CD4-positive, alpha-beta T cell (primary cell): ENCODE data around the gene APOO. TPM values are rescaled to one million over a fixed set of nuclear protein-coding genes. Genes with fewer than 3 reads are reported as not detected.

Experiments
- ATAC-seq: fragments of 200-7000 bp; cut with Tn5 transposase; one replicate; pipeline ENCODE4 v1.10.0; 2022; ENCODE audit warnings: mild to moderate bottlenecking; ENCODE audit not compliant: poor library complexity
- CTCF ChIA-PET: fragments of 350-600 bp; sonication (Branson Sonifier 250); formaldehyde crosslinking; loops from one replicate; lab custom pipeline; 2021; ENCODE audit warnings: antibody characterized with exemption, inconsistent platforms; lab: Charles Lee
- POLR2A ChIA-PET: fragments of 350-600 bp; sonication (Branson Sonifier 250); formaldehyde crosslinking; loops from one replicate; lab custom pipeline; 2021; ENCODE audit warnings: antibody characterized with exemption, inconsistent platforms; lab: Charles Lee
- DNase-seq, 14 experiments: peaks; one replicate each; pipeline ENCODE4 v3.0.0-alpha.2; 2013 to 2020; ENCODE audit warnings: mixed read lengths in 2 of 14
- H3K27ac ChIP-seq, 2 donors: one replicate each; pipeline versions ENCODE4 v1.5.1 to v1.7.0; 2013; ENCODE audit warnings: low read length in 2 of 2, low read depth in 1 of 2, mild to moderate bottlenecking in 1 of 2
- H3K27me3 ChIP-seq, 2 experiments: 1 replicate in 1 of 2; 2 replicates in 1 of 2; pipeline versions ENCODE4 v1.6.1 to v1.7.0; 2013; ENCODE audit warnings: low read length in 2 of 2, control low read depth in 1 of 2, mild to moderate bottlenecking in 1 of 2, moderate library complexity in 1 of 2; ENCODE audit not compliant: insufficient read depth in 2 of 2, control insufficient read depth in 1 of 2
- H3K36me3 ChIP-seq: one replicate; pipeline ENCODE4 v1.6.1; 2013; ENCODE audit warnings: low read length, control low read depth; ENCODE audit not compliant: insufficient read depth
- H3K4me1 ChIP-seq: one replicate; pipeline ENCODE4 v1.6.1; 2013; ENCODE audit warnings: low read length, control low read depth; ENCODE audit not compliant: insufficient read depth
- H3K4me3 ChIP-seq: one replicate; pipeline ENCODE4 v1.5.1; 2013; ENCODE audit warnings: mild to moderate bottlenecking, low read length, moderate library complexity
- H3K9me3 ChIP-seq, 2 experiments: 1 replicate in 1 of 2; 2 replicates in 1 of 2; pipeline versions ENCODE4 v1.6.1 to v1.7.0; 2013; ENCODE audit warnings: low read length in 2 of 2, mild to moderate bottlenecking in 2 of 2, control low read depth in 1 of 2, moderate library complexity in 1 of 2; ENCODE audit not compliant: control insufficient read depth in 1 of 2, insufficient read depth in 1 of 2
- H3K27ac Mint-ChIP-seq: one replicate; pipeline ENCODE4 v1.8.0; 2020; ENCODE audit warnings: mixed read lengths
- H3K27me3 Mint-ChIP-seq: one replicate; pipeline ENCODE4 v1.8.0; 2021; ENCODE audit warnings: mixed read lengths
- H3K36me3 Mint-ChIP-seq: one replicate; pipeline ENCODE4 v1.8.0; 2021; ENCODE audit warnings: low read depth, mixed read lengths
- H3K4me1 Mint-ChIP-seq: one replicate; pipeline ENCODE4 v1.8.0; 2021; ENCODE audit warnings: low read depth, mixed read lengths
- H3K4me3 Mint-ChIP-seq: one replicate; pipeline ENCODE4 v1.8.0; 2020; ENCODE audit warnings: mild to moderate bottlenecking, mixed read lengths
- H3K9me3 Mint-ChIP-seq: one replicate; pipeline ENCODE4 v1.8.0; 2020; ENCODE audit warnings: mixed read lengths
- CTCF ChIP-seq: fragments of 200-600 bp; IDR thresholded peaks from one replicate; pipeline ENCODE4 v1.8.0; 2022; ENCODE audit warnings: antibody characterized with exemption, mild to moderate bottlenecking
- intact Hi-C, 2 experiments: fragments of 100-400 bp; cut with DNase I in 1 of 2; cut with micrococcal nuclease in 1 of 2; formaldehyde crosslinking; loops; one replicate each; pipeline versions ENCODE4 v1.15.1 to v1.9.0; 2023 to 2025; cut with DNase I, micrococcal nuclease
- total RNA-seq, 174 experiments: library from RNA in 2 of 174; stranded (reverse) in 2 of 174; gene quantifications; one replicate each; pipeline ENCODE4 v1.2.3 and lab custom pipeline; 2021 to 2026

Gene APOO
- total RNA-seq, 2 experiments from 2014 or later, result 3.3 to 4.9 TPM

GRCh38 chrX:23937100-23937499 lies 29.4 kb upstream of the APOO start:
- Histone ChIP-seq H3K27ac (no peak overlapping the region), H3K4me3 (no peak overlapping the region), H3K4me1 (peaks cover 3% of the 10 kb centered on the region), H3K9me3 (no peaks in the 10 kb centered on the region), H3K36me3 (no peaks in the 10 kb centered on the region), H3K27me3 (no peaks in the 10 kb centered on the region)
- ChIA-PET POLR2A (no interaction called here), CTCF (no interaction called here)
- intact Hi-C loops, result no loop called here
- Mint-ChIP-seq H3K36me3 (no peaks in the 10 kb centered on the region), H3K4me3 (no peak overlapping the region), H3K9me3 (no peaks in the 10 kb centered on the region), H3K4me1 (peaks cover 3% of the 10 kb centered on the region), H3K27ac (no peak overlapping the region), H3K27me3 (no peaks in the 10 kb centered on the region)
- DNase-seq (no peak), ATAC-seq (no peak)
- TF ChIP-seq CTCF, result no peak

DNA sequence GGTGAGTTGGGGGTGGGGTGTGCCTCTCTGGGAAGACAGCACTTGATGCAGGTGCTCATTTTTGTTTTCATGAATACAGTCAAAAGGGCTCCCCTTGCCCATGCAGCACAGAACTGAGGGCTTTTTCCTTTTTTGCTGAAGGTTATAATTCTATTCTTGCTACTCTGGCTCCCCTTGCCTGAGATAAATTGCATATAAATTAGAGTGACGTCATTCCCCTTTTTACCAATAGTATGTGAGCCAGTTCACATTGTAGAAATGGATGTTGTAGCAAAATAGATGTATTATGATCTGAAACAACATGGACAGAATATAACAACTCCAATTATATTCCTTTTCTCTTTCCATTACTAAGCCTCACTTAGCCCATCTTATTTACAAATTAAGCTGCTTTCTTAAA lies 28.4 kb upstream of the APOO start:
- Mint-ChIP-seq H3K36me3 (no peaks in the 10 kb centered on the region), H3K27ac (no peak overlapping the region), H3K4me3 (no peak overlapping the region), H3K9me3 (no peaks in the 10 kb centered on the region), H3K27me3 (no peaks in the 10 kb centered on the region), H3K4me1 (peaks cover 12% of the 10 kb centered on the region)
- Histone ChIP-seq H3K9me3 (no peaks in the 10 kb centered on the region), H3K4me1 (peaks cover 3% of the 10 kb centered on the region), H3K27ac (no peak overlapping the region), H3K36me3 (no peaks in the 10 kb centered on the region), H3K4me3 (no peak overlapping the region), H3K27me3 (no peaks in the 10 kb centered on the region)
- ATAC-seq (no peak), DNase-seq (no peak)
- intact Hi-C loops, result no loop called here
- ChIA-PET CTCF (no interaction called here), POLR2A (no interaction called here)
- TF ChIP-seq CTCF, result no peak

- Histone ChIP-seq H3K27ac (no peak overlapping the region), H3K4me3 (no peak overlapping the region), H3K27me3 (no peaks in the 10 kb centered on the region), H3K36me3 (no peaks in the 10 kb centered on the region), H3K9me3 (no peaks in the 10 kb centered on the region), H3K4me1 (peaks cover 6% of the 10 kb centered on the region)
- DNase-seq, result no peak
- H3K27me3 Mint-ChIP-seq, result no peaks in the 10 kb centered on the region
- no peak for TF ChIP-seq CTCF
- H3K36me3 Mint-ChIP-seq, result no peaks in the 10 kb centered on the region
- H3K4me3 Mint-ChIP-seq, result no peak overlapping the region
- no peaks in the 10 kb centered on the region for H3K9me3 Mint-ChIP-seq
- no peak overlapping the region for H3K27ac Mint-ChIP-seq
- intact Hi-C loops, result no loop called here
- ChIA-PET CTCF (no interaction called here), POLR2A (no interaction called here)
- no peak for ATAC-seq
- H3K4me1 Mint-ChIP-seq, result peaks cover 17% of the 10 kb centered on the region
These were observed 27.4 kb upstream of the APOO start for GRCh38 chrX:23935106-23935505.
